ENCODE measurements around the gene MYO1C. TPM values are rescaled to one million over a fixed set of nuclear protein-coding genes. Genes with fewer than 3 reads are reported as not detected.

Gene MYO1C
- total RNA-seq, 1 donor from 2014 or later, result 329 TPM

- Mint-ChIP-seq H3K27ac (ENCODE audit: unreplicated experiment) (no peak overlapping the region), H3K36me3 (ENCODE audit: low read depth) (peaks cover 6% of the 10 kb centered on the region), H3K4me1 (ENCODE audit: low read depth) (peaks cover 32% of the 10 kb centered on the region)
Measured at GRCh38 chr17:1440921-1441320, 51.6 kb downstream of the MYO1C start.

DNA sequence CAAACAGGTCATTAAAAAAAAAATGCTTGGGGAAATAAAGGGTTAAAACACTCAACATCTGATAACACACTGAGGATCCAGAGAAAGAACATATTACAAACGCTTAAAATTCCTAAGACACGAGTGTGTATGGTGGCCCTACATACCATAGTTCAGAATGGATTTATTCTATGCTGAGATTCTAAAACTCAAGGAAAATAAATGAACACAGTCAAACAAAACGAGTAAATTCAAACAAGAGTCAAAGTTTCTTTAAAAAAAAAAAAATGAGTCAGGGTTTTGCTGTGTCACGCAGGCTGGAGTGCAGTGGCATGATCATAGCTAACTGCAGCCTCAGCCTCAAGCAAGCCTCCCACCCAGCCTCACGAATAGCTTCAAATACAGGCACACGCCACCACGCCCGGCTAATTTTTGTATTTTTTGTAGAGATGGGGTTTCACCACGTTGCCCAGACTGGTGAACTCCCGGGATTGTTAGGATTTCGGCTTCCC is 53.8 kb downstream of the MYO1C start:
- no peak for DNase-seq (ENCODE audit: low spot score)
- TF ChIP-seq, protein P1, sequence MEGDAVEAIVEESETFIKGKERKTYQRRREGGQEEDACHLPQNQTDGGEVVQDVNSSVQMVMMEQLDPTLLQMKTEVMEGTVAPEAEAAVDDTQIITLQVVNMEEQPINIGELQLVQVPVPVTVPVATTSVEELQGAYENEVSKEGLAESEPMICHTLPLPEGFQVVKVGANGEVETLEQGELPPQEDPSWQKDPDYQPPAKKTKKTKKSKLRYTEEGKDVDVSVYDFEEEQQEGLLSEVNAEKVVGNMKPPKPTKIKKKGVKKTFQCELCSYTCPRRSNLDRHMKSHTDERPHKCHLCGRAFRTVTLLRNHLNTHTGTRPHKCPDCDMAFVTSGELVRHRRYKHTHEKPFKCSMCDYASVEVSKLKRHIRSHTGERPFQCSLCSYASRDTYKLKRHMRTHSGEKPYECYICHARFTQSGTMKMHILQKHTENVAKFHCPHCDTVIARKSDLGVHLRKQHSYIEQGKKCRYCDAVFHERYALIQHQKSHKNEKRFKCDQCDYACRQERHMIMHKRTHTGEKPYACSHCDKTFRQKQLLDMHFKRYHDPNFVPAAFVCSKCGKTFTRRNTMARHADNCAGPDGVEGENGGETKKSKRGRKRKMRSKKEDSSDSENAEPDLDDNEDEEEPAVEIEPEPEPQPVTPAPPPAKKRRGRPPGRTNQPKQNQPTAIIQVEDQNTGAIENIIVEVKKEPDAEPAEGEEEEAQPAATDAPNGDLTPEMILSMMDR (IDR thresholded peaks at IDR 0.05), result no peak
- Mint-ChIP-seq H3K36me3 (ENCODE audit: low read depth) (peaks cover 10% of the 10 kb centered on the region), H3K4me3 (ENCODE audit: unreplicated experiment) (no peak overlapping the region), H3K4me1 (ENCODE audit: low read depth) (peaks cover 23% of the 10 kb centered on the region), H3K27ac (ENCODE audit: unreplicated experiment) (peak overlapping the region; percentile 94), H3K27me3 (ENCODE audit: low read depth) (no peaks in the 10 kb centered on the region), H3K9me3 (ENCODE audit: low read depth) (no peaks in the 10 kb centered on the region)

More at GRCh38 chr17:1440921-1441320, 51.6 kb downstream of the MYO1C start:
- no peak overlapping the region for H3K4me3 Mint-ChIP-seq (ENCODE audit: unreplicated experiment)
- no peaks in the 10 kb centered on the region for H3K9me3 Mint-ChIP-seq (ENCODE audit: low read depth)
- TF ChIP-seq, protein P1 (IDR thresholded peaks at IDR 0.05), result no peak
- DNase-seq (ENCODE audit: low spot score), result no peak
- H3K27me3 Mint-ChIP-seq (ENCODE audit: low read depth), result no peaks in the 10 kb centered on the region

GRCh38 chr17:1435326-1435725 is 57.2 kb downstream of the MYO1C start:
- Mint-ChIP-seq H3K9me3 (ENCODE audit: low read depth) (no peaks in the 10 kb centered on the region), H3K27ac (ENCODE audit: unreplicated experiment) (peak overlapping the region; percentile 8), H3K36me3 (ENCODE audit: low read depth) (peaks cover 15% of the 10 kb centered on the region), H3K27me3 (ENCODE audit: low read depth) (no peaks in the 10 kb centered on the region), H3K4me3 (ENCODE audit: unreplicated experiment) (no peak overlapping the region), H3K4me1 (ENCODE audit: low read depth) (peaks cover 33% of the 10 kb centered on the region)
- TF ChIP-seq, protein P1 (IDR thresholded peaks at IDR 0.05), result no peak
- DNase-seq (ENCODE audit: low spot score), result no peak

GRCh38 chr17:1434150-1434549 is 58.3 kb downstream of the MYO1C start:
- peaks cover 28% of the 10 kb centered on the region for H3K4me1 Mint-ChIP-seq (ENCODE audit: low read depth)
- no peaks in the 10 kb centered on the region for H3K27me3 Mint-ChIP-seq (ENCODE audit: low read depth)
- no peaks in the 10 kb centered on the region for H3K9me3 Mint-ChIP-seq (ENCODE audit: low read depth)
- TF ChIP-seq, protein P1 (IDR thresholded peaks at IDR 0.05), result no peak
- DNase-seq (ENCODE audit: low spot score), result no peak
- no peak overlapping the region for H3K27ac Mint-ChIP-seq (ENCODE audit: unreplicated experiment)
- peaks cover 17% of the 10 kb centered on the region for H3K36me3 Mint-ChIP-seq (ENCODE audit: low read depth)
- H3K4me3 Mint-ChIP-seq (ENCODE audit: unreplicated experiment), result no peak overlapping the region

- peaks cover 10% of the 10 kb centered on the region for H3K4me1 Mint-ChIP-seq (ENCODE audit: low read depth)
- H3K27me3 Mint-ChIP-seq (ENCODE audit: low read depth), result no peaks in the 10 kb centered on the region
- DNase-seq (ENCODE audit: low spot score), result no peak
- TF ChIP-seq, protein P1 (IDR thresholded peaks at IDR 0.05), result no peak
- H3K27ac Mint-ChIP-seq (ENCODE audit: unreplicated experiment), result no peak overlapping the region
- peaks cover 19% of the 10 kb centered on the region for H3K36me3 Mint-ChIP-seq (ENCODE audit: low read depth)
- no peak overlapping the region for H3K4me3 Mint-ChIP-seq (ENCODE audit: unreplicated experiment)
- H3K9me3 Mint-ChIP-seq (ENCODE audit: low read depth), result no peaks in the 10 kb centered on the region
Measured at GRCh38 chr17:1431631-1432104, 60.8 kb downstream of the MYO1C start.
